Panc1 (cell line): ENCODE results near the gene TMEM97. TPM values are rescaled to one million over a fixed set of nuclear protein-coding genes. Genes with fewer than 3 reads are reported as not detected.

ENCODE experiments used
- ATAC-seq: fragments of 200-7000 bp; cut with Tn5 transposase; 2 replicates; pipeline ENCODE4 v1.9.1; 2020; ENCODE audit warnings: mild to moderate bottlenecking, moderate library complexity
- BruUV-seq: library from RNA; stranded (reverse); fragments of 400-500 nt; replicated peaks from 2 replicates; lab custom pipeline; 2021; lab: Mats Ljungman, UMichigan
- CTCF ChIA-PET: fragments of 300-600 bp; sonication (Branson Sonifier 250); formaldehyde crosslinking; loops from one replicate; lab custom pipeline; 2022; ENCODE audit warnings: antibody characterized with exemption; lab: Charles Lee
- POLR2A ChIA-PET: fragments of 300-600 bp; sonication (Branson Sonifier 250); formaldehyde crosslinking; loops from one replicate; lab custom pipeline; 2022; ENCODE audit warnings: antibody characterized with exemption; lab: Charles Lee
- DNase-seq: peaks from one replicate; pipeline ENCODE4 v3.0.0-alpha.2; 2010; ENCODE audit warnings: low read depth, low spot score
- H3K27ac ChIP-seq: 2 replicates; pipeline ENCODE4 v1.5.1; 2011; ENCODE audit warnings: mild to moderate bottlenecking, low read length, inconsistent platforms
- H3K27me3 ChIP-seq: fragments of 200-500 bp; sonication (Bioruptor generic); 2 replicates; pipeline ENCODE4 v1.6.0; 2014; ENCODE audit warnings: low read length, inconsistent platforms; ENCODE audit not compliant: control insufficient read depth, insufficient read depth
- H3K36me3 ChIP-seq: fragments of 200-500 bp; sonication (Bioruptor generic); 2 replicates; pipeline ENCODE4 v1.5.1; 2014; ENCODE audit warnings: inconsistent platforms, mild to moderate bottlenecking, low read length, moderate library complexity; ENCODE audit not compliant: control insufficient read depth, insufficient read depth
- H3K4me1 ChIP-seq: 2 replicates; pipeline ENCODE4 v1.5.1; 2011; ENCODE audit warnings: inconsistent platforms, mild to moderate bottlenecking, low read length, moderate library complexity; ENCODE audit not compliant: control insufficient read depth, insufficient read depth
- H3K4me3 ChIP-seq, 2 experiments: 2 replicates each; pipeline ENCODE4 v1.5.1; 2011 to 2012; ENCODE audit warnings: low read depth in 2 of 2, low read length in 2 of 2, mild to moderate bottlenecking in 2 of 2, inconsistent platforms in 1 of 2, moderate library complexity in 1 of 2
- H3K9me3 ChIP-seq: fragments of 200-500 bp; sonication (Bioruptor generic); 2 replicates; pipeline ENCODE4 v1.5.1; 2014; ENCODE audit warnings: low read depth, mild to moderate bottlenecking, inconsistent platforms, low read length, moderate library complexity; ENCODE audit not compliant: control insufficient read depth, insufficient read depth
- CTCF ChIP-seq: fragments of 450-650 bp; IDR thresholded peaks from 2 replicates; pipeline ENCODE4 v1.5.1; 2017; ENCODE audit warnings: mild to moderate bottlenecking
- POLR2AphosphoS5 ChIP-seq: IDR thresholded peaks from 2 replicates; pipeline ENCODE4 v1.6.1; 2012; ENCODE audit warnings: mild to moderate bottlenecking, low read depth, low read length, moderate library complexity
- REST ChIP-seq, 2 experiments: IDR thresholded peaks; 2 replicates each; pipeline ENCODE4 v1.6.1; 2011 to 2012; ENCODE audit warnings: low read depth in 2 of 2, control low read depth in 1 of 2, low read length in 1 of 2, mild to moderate bottlenecking in 1 of 2, moderate library complexity in 1 of 2; ENCODE audit not compliant: insufficient read depth in 1 of 2
- SIN3A ChIP-seq: IDR thresholded peaks from 2 replicates; pipeline ENCODE4 v1.6.1; 2012; ENCODE audit warnings: low read depth, mild to moderate bottlenecking, low read length, moderate library complexity, borderline replicate concordance; ENCODE audit not compliant: insufficient read depth
- TCF7L2 ChIP-seq: IDR thresholded peaks from 2 replicates; pipeline ENCODE4 v1.6.1; 2011; ENCODE audit warnings: mild to moderate bottlenecking, low read depth, low read length, inconsistent platforms
- in situ Hi-C: cut with HindIII; loops from 2 replicates; pipeline ENCODE4 v1.10.0; 2016; ENCODE audit warnings: low sequenced_read_pairs, low pct_unique_long_range_greater_than_20kb
- intact Hi-C: fragments of 100-400 bp; cut with micrococcal nuclease; formaldehyde crosslinking; loops from one replicate; pipeline ENCODE4 v1.10.0; 2022; ENCODE audit not compliant: unreplicated experiment
- total RNA-seq: library from RNA; stranded (reverse); gene quantifications from one replicate; pipeline ENCODE4 v1.2.1, GENCODE V29; 2021; ENCODE audit not compliant: unreplicated experiment

TMEM97 gene
- total RNA-seq, 1 experiment from 2014 or later, result 78.7 TPM

- POLR2A ChIA-PET, result no interaction called here
- no peak for ATAC-seq
Observed at GRCh38 chr17:28363186-28363585, 44.2 kb downstream of the TMEM97 start.

GRCh38 chr17:28363776-28364650 is 45.0 kb downstream of the TMEM97 start:
- DNase-seq (no peak), ATAC-seq (no peak)
- intact Hi-C loops (no loop called here), in situ Hi-C loops (no loop called here)
- Histone ChIP-seq H3K9me3 (no peaks in the 10 kb centered on the region), H3K27ac (no peak overlapping the region), H3K4me1 (no peaks in the 10 kb centered on the region), H3K27me3 (no peaks in the 10 kb centered on the region), H3K4me3 (no peak overlapping the region), H3K36me3 (peaks cover 4% of the 10 kb centered on the region)
- ChIA-PET CTCF (no interaction called here), POLR2A (no interaction called here)
- BruUV-seq, result no TSS peak
- TF ChIP-seq SIN3A (no peak), REST (IDR thresholded peaks at IDR 0.05; ENCODE audit: insufficient read depth in 1 of 2, low read depth in 2 of 2, low read length in 1 of 2) (no peak)

More at GRCh38 chr17:28363186-28363585, 44.2 kb downstream of the TMEM97 start:
- no peak for TF ChIP-seq CTCF
- TF ChIP-seq POLR2AphosphoS5, result no peak
- no peak for TF ChIP-seq REST (IDR thresholded peaks at IDR 0.05; ENCODE audit: insufficient read depth in 1 of 2, low read depth in 2 of 2, low read length in 1 of 2)
- TF ChIP-seq TCF7L2, result no peak
- no peak for TF ChIP-seq SIN3A
- Histone ChIP-seq H3K9me3 (no peaks in the 10 kb centered on the region), H3K36me3 (peaks cover 4% of the 10 kb centered on the region), H3K4me3 (no peak overlapping the region), H3K27me3 (no peaks in the 10 kb centered on the region), H3K27ac (no peak overlapping the region), H3K4me1 (peaks cover 5% of the 10 kb centered on the region)
- no TSS peak for BruUV-seq
- intact Hi-C loops, result no loop called here
- DNase-seq, result no peak
- in situ Hi-C loops, result no loop called here
- CTCF ChIA-PET, result no interaction called here
